Measurements from ENCODE around the gene ATAD2B.

Gene ATAD2B

DNA sequence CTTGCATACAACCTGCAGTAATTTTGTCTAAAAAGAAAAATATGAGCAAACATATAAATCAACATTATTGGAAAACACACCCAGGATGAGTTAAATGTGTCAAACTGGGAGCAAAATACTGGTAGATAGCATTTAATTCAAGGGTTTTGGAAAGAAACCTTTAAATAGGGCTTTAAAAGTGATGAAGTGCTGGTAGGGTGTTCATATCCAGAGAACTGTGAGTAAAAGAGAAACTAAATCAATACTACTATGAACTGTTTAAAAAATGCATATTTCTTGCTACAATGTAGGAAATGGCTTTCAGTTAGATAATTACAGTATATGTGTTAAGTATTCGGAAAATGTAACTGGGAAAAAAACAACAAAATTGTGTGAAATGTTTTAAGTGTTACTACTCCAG lies 117.8 kb downstream of the ATAD2B start:
- Histone ChIP-seq H2AFZ (ENCODE audit: low read length) (no peak overlapping the region), H3K36me3 (replicated peaks; ENCODE audit: insufficient read depth, low read length) (no peaks in the 10 kb centered on the region), H3K27ac (ENCODE audit: low read length) (no peak overlapping the region)

GRCh38 chr2:23806665-23807249 lies 120.2 kb downstream of the ATAD2B start:
- Histone ChIP-seq H3K27me3 (replicated peaks; ENCODE audit: insufficient read depth, low read length) (no peaks in the 10 kb centered on the region), H3K4me2 (ENCODE audit: low read depth, low read length) (no peak overlapping the region), H3K4me3 (ENCODE audit: low read length) (no peak overlapping the region), H3K36me3 (replicated peaks; ENCODE audit: insufficient read depth, low read length) (no peaks in the 10 kb centered on the region), H3K79me2 (ENCODE audit: low read length) (no peaks in the 10 kb centered on the region), H2AFZ (ENCODE audit: low read length) (no peak overlapping the region), H3K9ac (ENCODE audit: low read length) (no peak overlapping the region), H3K27ac (ENCODE audit: low read length) (no peak overlapping the region), H3F3A (ENCODE audit: insufficient read depth, low read length) (no peaks in the 10 kb centered on the region), H3K4me1 (ENCODE audit: low read length) (no peaks in the 10 kb centered on the region), H3K9me3 (replicated peaks; ENCODE audit: insufficient read depth, low read length) (no peaks in the 10 kb centered on the region), H3K9me2 (replicated peaks; ENCODE audit: insufficient read depth, low read length) (no peaks in the 10 kb centered on the region), H4K20me1 (ENCODE audit: insufficient read depth, low read length) (no peaks in the 10 kb centered on the region)
- DNase-seq = no peak
- TF ChIP-seq, protein P1, sequence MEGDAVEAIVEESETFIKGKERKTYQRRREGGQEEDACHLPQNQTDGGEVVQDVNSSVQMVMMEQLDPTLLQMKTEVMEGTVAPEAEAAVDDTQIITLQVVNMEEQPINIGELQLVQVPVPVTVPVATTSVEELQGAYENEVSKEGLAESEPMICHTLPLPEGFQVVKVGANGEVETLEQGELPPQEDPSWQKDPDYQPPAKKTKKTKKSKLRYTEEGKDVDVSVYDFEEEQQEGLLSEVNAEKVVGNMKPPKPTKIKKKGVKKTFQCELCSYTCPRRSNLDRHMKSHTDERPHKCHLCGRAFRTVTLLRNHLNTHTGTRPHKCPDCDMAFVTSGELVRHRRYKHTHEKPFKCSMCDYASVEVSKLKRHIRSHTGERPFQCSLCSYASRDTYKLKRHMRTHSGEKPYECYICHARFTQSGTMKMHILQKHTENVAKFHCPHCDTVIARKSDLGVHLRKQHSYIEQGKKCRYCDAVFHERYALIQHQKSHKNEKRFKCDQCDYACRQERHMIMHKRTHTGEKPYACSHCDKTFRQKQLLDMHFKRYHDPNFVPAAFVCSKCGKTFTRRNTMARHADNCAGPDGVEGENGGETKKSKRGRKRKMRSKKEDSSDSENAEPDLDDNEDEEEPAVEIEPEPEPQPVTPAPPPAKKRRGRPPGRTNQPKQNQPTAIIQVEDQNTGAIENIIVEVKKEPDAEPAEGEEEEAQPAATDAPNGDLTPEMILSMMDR (IDR thresholded peaks at IDR 0.05; ENCODE audit: low read length) = no peak
- TF ChIP-seq EZH2 (optimal IDR thresholded peaks at IDR 0.05; ENCODE audit: low read depth, low read length) (no peak), EZH2phosphoT487 (IDR thresholded peaks at IDR 0.05; ENCODE audit: low read length) (no peak)

More for the DNA sequence above, 117.8 kb downstream of the ATAD2B start:
- H3K27me3 ChIP-seq (replicated peaks; ENCODE audit: insufficient read depth, low read length) = no peaks in the 10 kb centered on the region
- H3K79me2 ChIP-seq (ENCODE audit: low read length) = no peaks in the 10 kb centered on the region
- no peaks in the 10 kb centered on the region for H3F3A ChIP-seq (ENCODE audit: insufficient read depth, low read length)
- no peak overlapping the region for H3K4me2 ChIP-seq (ENCODE audit: low read depth, low read length)
- TF ChIP-seq EZH2phosphoT487 (IDR thresholded peaks at IDR 0.05; ENCODE audit: low read length) (no peak), EZH2 (optimal IDR thresholded peaks at IDR 0.05; ENCODE audit: low read depth, low read length) (no peak)
- TF ChIP-seq, protein P1 (IDR thresholded peaks at IDR 0.05; ENCODE audit: low read length) = no peak
- no peak for DNase-seq
- H3K9me3 ChIP-seq (replicated peaks; ENCODE audit: insufficient read depth, low read length) = no peaks in the 10 kb centered on the region
- H3K4me3 ChIP-seq (ENCODE audit: low read length) = no peak overlapping the region
- no peaks in the 10 kb centered on the region for H3K4me1 ChIP-seq (ENCODE audit: low read length)
- no peaks in the 10 kb centered on the region for H3K9me2 ChIP-seq (replicated peaks; ENCODE audit: insufficient read depth, low read length)
- H3K9ac ChIP-seq (ENCODE audit: low read length) = no peak overlapping the region
- no peaks in the 10 kb centered on the region for H4K20me1 ChIP-seq (ENCODE audit: insufficient read depth, low read length)

GRCh38 chr2:23806201-23806600 lies 120.7 kb downstream of the ATAD2B start:
- H4K20me1 ChIP-seq (ENCODE audit: insufficient read depth, low read length) = no peaks in the 10 kb centered on the region
- H3K9me3 ChIP-seq (replicated peaks; ENCODE audit: insufficient read depth, low read length) = no peaks in the 10 kb centered on the region
- H3K4me3 ChIP-seq (ENCODE audit: low read length) = no peak overlapping the region
- H3K79me2 ChIP-seq (ENCODE audit: low read length) = no peaks in the 10 kb centered on the region
- H2AFZ ChIP-seq (ENCODE audit: low read length) = no peak overlapping the region
- no peak overlapping the region for H3K4me2 ChIP-seq (ENCODE audit: low read depth, low read length)
- H3K36me3 ChIP-seq (replicated peaks; ENCODE audit: insufficient read depth, low read length) = no peaks in the 10 kb centered on the region
- no peaks in the 10 kb centered on the region for H3K27me3 ChIP-seq (replicated peaks; ENCODE audit: insufficient read depth, low read length)
- H3K9me2 ChIP-seq (replicated peaks; ENCODE audit: insufficient read depth, low read length) = no peaks in the 10 kb centered on the region
- H3K27ac ChIP-seq (ENCODE audit: low read length) = no peak overlapping the region
- no peak for TF ChIP-seq EZH2phosphoT487 (IDR thresholded peaks at IDR 0.05; ENCODE audit: low read length)
- TF ChIP-seq EZH2 (optimal IDR thresholded peaks at IDR 0.05; ENCODE audit: low read depth, low read length) = no peak
- TF ChIP-seq, protein P1 (IDR thresholded peaks at IDR 0.05; ENCODE audit: low read length) = no peak
- no peaks in the 10 kb centered on the region for H3K4me1 ChIP-seq (ENCODE audit: low read length)
- H3F3A ChIP-seq (ENCODE audit: insufficient read depth, low read length) = no peaks in the 10 kb centered on the region
- no peak overlapping the region for H3K9ac ChIP-seq (ENCODE audit: low read length)
- no peak for DNase-seq
